CD4-positive, alpha-beta T cell treated with Interleukin-2 at 100 ng/mL for 4 hours (primary cell): ENCODE data around the gene PRKCE.

Source experiments
- DNase-seq: peaks from one replicate; pipeline ENCODE4 v3.0.0-alpha.2; 2020; ENCODE audit warnings: low spot score

PRKCE gene

DNA sequence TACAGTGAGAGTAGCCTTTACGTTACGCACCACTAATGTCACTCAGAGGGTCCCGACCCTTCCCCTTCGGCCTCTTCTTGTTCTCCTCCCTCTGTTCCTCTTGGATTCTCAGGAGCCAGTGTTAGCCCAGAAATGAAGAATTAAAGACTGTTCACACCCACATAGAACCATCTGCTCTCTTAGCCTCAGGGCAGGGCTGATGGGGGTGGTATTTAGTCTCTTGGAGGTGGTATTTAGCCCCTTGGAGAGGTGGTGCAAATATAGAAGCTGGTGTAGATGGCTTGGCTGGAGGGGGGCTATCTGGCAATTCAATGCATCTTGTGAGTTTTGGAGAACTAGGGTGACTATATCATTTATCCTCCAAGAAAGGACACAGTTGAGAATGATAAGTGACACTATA lies 286.5 kb downstream of the PRKCE start:
- no peak for DNase-seq

DNA sequence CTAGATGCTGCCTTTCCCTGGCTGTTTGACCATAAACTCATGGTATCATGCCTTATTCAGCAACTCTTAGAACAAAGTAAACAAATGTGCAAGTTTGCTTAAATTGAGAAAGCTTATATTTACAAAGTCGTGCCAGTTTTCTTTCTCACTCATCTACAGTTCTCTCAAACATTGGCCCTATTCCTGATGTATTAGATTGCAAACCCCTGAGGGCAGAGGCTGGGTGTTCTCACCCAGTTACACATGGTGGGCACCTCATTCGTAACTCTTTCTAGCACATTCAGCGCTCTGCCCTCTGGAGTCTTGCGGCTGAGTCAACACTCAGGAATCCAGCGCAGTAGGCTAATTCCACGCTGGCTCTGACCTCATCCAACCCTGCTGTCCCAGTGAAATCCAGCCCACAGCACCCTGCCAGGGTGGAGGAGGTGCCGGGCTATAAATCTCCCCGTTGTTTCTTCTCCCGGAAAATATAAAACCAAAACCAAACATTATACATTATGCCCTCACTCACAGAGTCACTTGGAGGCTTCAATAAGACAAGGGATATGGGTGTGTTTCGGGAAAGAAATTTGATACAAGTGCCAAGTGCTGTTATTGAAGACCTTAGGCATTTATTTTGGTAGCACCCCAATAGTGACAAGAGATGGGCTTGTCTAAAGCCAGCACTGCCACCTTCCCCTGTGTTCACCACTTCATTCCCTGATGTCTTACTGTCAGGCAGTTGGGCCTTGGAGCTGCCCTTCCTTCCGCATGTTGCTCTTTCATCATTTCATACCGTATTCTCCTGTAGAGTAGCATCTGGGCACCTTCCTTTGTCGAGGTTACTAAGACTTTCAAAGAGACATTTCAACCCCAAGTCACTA lies 287.4 kb downstream of the PRKCE start:
- DNase-seq = no peak

- DNase-seq = no peak
Measured at GRCh38 chr2:45941531-45942236, 290.2 kb downstream of the PRKCE start.

DNA sequence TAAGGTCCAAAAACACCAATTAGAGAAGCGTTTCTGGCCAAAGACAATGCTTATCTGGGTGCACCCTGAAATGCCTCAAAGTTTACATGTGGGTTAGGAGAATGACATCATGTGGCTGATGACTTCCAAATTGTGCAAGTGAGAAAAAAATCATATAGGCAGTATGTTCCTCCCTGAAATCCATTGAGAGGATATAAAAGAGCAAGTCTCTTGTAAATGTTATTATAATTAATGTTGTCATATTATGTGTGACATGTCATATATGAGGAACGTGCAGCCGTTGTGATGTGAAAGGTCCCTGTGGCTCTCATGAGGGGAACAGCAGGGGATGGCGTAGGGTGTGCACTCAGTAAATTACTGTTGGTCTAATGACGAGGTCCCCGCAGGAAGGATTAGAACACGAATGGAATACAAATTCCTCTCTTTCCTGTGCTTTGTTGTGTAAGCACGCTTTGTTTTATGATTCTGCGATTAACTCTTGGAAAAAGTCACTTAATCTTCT lies 290.8 kb downstream of the PRKCE start:
- DNase-seq = no peak

DNA sequence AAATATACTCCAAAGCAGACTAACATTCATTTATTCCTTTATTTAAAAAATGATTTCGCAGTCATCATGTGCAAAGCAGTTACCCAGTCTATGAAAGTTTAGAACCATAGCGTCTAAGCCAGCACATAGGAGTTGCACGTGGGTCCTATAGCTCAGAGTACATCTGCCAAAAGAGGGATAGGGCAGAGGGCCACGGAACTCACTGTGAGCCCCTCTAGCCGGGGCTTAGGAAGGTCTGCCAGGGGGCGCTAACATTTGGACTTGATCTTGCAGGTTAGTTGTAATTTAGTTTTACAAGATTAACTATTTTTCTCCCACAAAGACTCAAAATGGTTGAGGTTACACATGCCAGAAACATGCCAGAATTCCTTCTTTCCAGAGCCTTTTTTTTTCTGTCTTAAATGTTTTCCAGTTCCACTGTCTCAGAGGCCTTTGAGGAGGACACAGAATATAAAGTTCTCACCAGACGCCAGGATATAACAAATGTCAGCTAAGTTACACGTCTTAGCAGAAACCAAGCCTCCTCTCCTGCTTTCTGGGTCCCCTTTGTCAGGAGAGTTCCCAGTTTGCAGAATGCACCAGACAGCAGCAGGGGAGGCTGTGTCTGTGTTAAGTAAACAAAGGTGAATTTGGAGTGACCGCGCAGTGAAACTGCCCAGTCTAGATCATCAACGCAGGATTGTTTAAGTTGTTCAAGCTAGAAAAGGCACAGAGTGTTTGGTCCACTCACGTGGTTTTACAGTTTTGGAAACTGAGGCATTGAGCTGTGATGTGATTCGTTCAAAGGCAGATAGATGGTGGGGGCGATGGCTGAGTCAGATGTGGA lies 292.0 kb downstream of the PRKCE start:
- no peak for DNase-seq

- no peak for DNase-seq
Measured at GRCh38 chr2:45944074-45944473, 292.6 kb downstream of the PRKCE start.

DNA sequence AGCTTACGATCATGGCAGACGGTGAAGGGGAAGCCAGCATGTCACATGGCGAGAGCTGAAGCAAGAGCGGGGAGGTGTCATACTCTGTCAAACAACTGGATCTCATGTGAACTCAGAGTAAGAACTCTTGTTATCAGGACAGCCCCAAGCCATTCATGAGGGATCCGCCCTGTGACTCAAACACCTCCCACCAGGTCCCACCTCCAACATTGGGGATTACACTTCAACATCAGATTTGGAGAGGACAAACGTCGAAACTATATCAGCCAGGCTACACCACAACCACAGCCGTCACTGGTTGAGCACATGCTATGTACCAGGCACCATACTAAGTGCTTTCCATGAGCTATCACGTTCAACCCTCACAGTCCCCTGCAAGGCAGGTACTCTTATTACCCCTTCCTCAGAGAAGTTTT lies 293.8 kb downstream of the PRKCE start:
- no peak for DNase-seq

DNA sequence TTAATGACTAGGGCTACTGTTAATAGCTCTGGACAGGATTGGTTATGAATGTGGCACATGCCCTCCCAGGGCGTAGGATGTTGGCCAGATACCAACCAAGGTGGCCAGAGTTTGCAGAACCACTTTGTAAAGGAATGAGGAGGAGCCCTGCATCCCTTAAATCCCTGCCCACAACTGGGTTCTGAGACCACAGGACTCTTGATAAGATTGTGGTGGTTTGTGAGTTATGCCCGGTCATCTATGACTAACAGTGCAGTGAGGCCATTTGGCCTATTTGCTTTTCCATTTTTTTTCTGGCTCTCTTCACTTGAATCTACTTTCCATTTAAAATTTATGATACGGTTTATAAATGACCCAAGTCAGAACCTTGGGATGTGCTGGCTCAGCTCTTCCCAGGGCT lies 294.5 kb downstream of the PRKCE start:
- DNase-seq = no peak

- DNase-seq = no peak
Measured at GRCh38 chr2:45950606-45951005, 299.1 kb downstream of the PRKCE start.

- no peak for DNase-seq
Measured at GRCh38 chr2:45951025-45951727, 299.7 kb downstream of the PRKCE start.

DNA sequence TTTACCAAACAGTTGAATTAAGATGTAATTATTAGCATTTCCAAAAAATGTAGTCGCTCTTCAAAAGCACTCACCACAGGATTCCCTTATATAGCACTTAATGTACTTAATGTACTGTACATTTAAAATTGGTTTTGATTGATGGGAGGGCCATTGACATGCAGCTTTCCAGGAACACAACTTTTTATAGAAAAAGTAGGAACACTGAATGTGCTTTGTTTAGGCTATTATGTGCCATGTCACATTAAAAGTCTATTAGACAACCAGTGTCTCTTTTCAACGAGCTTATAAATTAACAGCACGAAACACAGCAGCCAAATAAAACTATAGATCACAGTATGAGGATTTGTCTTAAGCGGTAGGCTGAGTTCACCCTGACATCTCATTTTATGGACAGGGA lies 301.1 kb downstream of the PRKCE start:
- DNase-seq = no peak

DNA sequence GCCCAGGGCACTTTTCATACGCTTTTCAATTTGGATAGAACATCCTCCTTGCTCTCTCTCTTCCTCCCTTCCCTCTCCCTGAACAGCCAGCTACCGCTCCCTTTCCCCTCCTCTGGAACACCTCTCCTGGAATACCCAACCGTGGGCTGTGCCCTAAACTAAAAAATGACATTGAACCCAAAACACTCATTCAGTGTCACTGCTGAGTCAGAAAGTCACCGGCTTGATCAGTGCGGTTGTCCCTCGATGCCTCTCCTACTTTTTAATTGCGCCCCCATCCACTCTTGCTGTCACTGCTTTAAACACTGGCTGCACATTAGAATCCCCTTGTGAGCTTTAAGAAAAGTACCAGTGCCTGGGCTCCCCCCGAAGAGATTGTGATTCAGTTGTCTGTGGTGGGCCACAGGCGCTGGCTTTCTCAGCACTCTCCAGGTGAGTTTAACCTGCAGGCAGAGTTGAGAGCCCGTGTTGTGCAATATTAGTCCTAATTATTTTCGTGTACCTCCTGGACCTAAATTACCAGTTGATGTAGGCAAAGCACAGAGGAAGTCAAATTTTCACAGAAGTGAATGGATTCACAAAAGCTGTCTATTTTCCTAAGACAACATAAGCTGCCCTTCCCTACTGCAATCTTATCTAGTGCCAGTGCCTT lies 302.0 kb downstream of the PRKCE start:
- no peak for DNase-seq

- no peak for DNase-seq
Measured at GRCh38 chr2:45954233-45954850, 302.9 kb downstream of the PRKCE start.

DNA sequence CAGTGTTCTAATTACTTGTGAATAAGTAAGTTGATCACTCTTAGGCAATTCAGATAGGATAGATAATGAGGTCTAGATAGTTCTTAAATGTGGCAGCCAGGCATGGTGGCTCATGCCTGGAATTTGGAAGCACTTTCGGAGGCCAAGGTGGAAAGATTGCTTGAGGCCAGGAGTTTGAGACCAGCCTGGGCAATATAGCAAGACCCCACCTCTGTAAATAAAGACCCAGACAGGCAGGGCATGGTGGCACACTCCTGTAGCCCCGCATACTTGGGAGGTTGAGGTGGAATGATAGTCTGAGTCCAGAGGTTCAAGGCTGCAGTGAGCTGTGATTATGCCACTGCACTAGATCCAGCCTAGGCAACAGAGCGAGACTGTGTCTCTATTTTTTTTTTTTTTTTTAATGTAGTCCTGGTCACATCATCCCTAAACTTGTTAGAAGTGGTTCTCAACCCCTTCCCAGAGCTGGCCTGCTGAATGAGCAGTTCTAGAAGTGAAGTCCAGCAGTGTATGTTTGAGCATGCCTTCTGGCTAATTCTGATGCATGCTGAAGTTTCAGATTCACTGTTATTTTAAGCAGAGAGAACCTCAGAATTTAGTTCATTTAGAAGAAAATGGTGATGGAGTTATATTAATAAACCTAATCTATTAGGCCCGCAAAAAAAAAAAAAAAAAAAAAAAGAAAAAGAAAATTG lies 306.2 kb downstream of the PRKCE start:
- no peak for DNase-seq

- no peak for DNase-seq
Measured at GRCh38 chr2:45960057-45960863, 308.8 kb downstream of the PRKCE start.

GRCh38 chr2:45962177-45962921 lies 310.9 kb downstream of the PRKCE start:
- DNase-seq = no peak

DNA sequence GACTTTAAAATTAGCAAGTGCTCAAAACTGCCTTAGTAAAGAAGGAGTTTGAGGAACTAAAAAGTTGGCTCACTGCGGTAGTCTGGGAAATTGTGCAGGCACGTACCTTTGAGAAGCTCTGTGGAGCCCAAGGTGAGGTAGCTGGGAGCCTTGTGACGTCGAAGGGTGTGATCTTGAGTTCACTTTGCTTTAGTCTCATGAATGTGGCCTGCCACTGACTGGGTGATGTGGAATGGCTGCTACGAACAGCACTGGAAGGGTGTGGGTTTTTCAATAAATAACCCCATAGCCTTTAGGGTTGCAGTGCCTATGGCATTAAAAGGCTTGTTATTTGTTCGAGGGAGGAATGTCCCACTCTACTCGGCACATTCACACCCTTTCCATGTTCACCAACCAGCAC lies 312.3 kb downstream of the PRKCE start:
- no peak for DNase-seq

DNA sequence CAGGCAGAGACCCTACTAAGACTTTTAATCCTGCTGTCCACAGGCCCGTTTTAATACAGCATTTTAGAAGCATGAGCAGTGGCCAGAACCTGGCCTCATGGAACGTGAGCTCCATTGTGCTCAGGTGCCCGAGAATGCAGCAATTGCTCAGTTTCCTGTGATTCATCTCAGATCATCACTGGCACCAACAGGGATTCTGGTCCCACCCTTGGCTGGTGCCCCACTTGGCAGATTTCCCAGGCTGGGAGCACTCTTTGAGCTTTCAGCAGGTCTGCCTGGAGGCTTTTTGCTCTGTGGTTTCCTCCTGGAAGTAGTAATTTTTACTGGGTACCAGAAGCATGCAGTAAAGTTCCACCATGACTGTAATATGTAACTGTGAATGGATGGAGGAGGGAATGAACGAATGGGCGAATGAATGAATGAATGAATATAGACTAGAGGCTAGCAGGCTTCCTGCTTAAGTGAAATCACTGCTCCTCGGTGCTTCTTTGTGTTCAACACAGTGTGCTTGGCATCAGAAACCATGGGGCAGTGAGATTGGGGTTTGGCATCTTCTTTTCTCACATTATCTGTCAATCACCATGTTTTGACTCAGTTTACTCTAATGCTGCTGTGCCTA lies 312.9 kb downstream of the PRKCE start:
- DNase-seq = no peak
